ENCODE measurements around the gene ADAT3. TPM values are rescaled to one million over a fixed set of nuclear protein-coding genes. Genes with fewer than 3 reads are reported as not detected.

Gene ADAT3
- total RNA-seq, 2 donors from 2014 or later: 7.5 to 13.3 TPM

DNA sequence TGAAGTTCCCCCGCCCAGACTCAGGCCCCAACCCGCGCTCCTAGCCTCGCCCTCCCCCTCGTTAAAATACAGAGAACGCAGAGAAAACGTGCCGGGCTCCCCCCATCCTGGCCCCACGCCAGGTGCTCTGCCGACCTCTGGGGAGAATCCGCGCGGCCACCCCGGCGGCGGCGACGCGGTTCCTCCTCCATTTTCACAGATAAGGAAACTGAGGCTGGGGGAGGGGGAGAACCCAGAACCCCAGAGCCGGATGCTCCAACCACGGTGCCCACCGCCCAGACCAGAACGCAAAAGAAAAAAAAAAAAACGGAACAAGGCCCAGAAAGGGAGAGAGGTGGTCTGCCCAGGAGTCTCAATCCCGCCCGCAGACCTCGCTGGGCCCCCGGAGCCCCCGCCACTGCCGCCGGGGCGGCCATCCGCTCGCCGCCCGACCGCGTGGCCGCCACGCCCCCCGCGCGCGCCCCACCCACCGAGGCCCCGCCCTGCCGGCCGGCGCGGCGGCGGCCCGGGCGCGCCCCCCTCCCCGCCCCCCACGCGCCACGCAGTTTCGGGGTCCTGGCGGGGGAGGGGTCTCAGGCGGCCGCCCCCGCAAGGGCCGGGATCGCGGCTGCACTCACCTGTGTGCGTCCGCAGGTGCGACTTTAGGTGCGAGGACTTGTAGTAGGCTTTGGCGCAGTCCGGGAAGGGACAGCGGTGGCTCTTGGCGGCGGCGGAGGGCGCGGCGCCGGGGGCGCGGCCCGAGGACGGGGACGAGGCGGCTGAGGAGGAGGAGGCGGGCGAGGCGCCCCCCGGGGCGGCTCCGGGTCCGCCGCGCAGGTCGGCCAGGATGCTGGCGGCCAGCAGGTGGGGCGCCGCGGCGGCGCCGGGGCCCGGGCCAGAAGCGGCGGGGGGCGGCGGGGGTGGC lies 42.5 kb upstream of the ADAT3 start:
- Mint-ChIP-seq H3K27me3 (no peaks in the 10 kb centered on the region), H3K4me3 (peak overlapping the region; percentile 92), H3K9me3 (no peaks in the 10 kb centered on the region), H3K4me1 (ENCODE audit: low read depth in 2 of 2) (peaks cover 9 to 12% of the 10 kb centered on the region in 2 donors), H3K27ac (peak overlapping the region; percentile 76 to 89), H3K36me3 (no peaks in the 10 kb centered on the region)
- DNase-seq (ENCODE audit: low spot score) (peak; percentile 74), ATAC-seq (peak in 1 of 2 donors; percentile 2)

GRCh38 chr19:1863328-1863637 lies 41.9 kb upstream of the ADAT3 start, which contains the start of gene KLF16:
Gene KLF16, minus strand, starts transcription at chr19:1863579. Its CDS starts 82 bp downstream, at chr19:1863497.
- Mint-ChIP-seq H3K9me3 (no peaks in the 10 kb centered on the region), H3K4me3 (peak within 1 kb of the TSS; percentile 92), H3K36me3 (no peaks in the 10 kb centered on the region), H3K4me1 (ENCODE audit: low read depth in 2 of 2) (peaks cover 9 to 14% of the 10 kb centered on the region in 2 donors), H3K27ac (peak within 1 kb of the TSS; percentile 76 to 89), H3K27me3 (no peaks in the 10 kb centered on the region)
- DNase-seq (ENCODE audit: low spot score): no peak
- no peak for ATAC-seq

DNA sequence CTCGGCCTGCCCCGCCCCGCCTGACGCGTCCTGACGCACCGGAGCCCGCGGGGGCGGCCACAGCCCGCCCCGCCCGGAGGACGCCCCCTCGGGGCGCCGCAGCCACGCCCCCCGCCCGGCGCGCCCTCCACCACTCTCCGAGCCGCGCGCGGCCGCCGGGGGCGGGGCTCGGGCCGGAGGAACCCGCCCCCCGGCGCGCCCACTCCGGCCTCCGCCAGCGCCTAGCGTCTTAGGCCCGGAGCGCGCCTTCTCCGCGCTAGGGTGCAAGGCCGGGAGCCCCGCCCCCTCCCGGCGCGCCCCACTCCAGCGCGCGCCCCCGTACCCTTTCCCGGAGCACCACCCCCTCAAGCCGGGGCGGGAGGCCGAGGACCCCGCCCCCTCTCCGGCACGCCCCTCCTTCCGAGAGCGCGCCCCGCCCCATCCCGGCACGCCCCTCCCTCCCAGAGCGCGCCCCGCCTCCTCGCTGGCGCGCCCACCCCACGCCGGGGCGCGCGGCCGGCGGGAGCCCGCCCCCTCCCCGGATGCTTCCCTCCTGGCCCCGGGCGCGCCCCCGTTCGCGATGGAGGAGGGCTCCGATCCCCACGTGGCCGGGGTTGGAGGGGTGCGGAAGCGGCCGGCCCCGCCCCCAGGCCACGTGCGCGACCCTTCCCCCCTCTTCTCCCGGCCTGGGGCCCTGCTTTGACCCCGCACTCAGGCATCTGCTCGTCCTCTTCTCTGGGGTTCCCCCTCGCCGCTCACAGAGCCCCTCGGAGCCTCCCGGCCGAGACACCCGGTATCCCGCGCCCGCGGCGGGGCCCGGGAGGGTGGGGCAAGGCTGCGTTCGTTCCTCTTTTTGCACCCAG lies 41.3 kb upstream of the ADAT3 start:
- ATAC-seq: peak; percentile 83 to 87
- Mint-ChIP-seq H3K27me3 (no peaks in the 10 kb centered on the region), H3K36me3 (no peaks in the 10 kb centered on the region), H3K27ac (peak overlapping the region in 1 of 2 donors; percentile 54), H3K4me1 (ENCODE audit: low read depth in 2 of 2) (peaks cover 11 to 15% of the 10 kb centered on the region in 2 donors), H3K4me3 (peak overlapping the region; percentile 60), H3K9me3 (no peaks in the 10 kb centered on the region)
- DNase-seq (ENCODE audit: low spot score): peak; percentile 96

- ATAC-seq (peak; percentile 54 to 62), DNase-seq (ENCODE audit: low spot score) (peak; percentile 87)
- no peaks in the 10 kb centered on the region for H3K27me3 Mint-ChIP-seq
- peaks cover 13 to 14% of the 10 kb centered on the region in 2 donors for H3K4me1 Mint-ChIP-seq (ENCODE audit: low read depth in 2 of 2)
- H3K4me3 Mint-ChIP-seq: peak overlapping the region; percentile 60
- H3K27ac Mint-ChIP-seq: peak overlapping the region in 1 of 2 donors; percentile 54
- H3K9me3 Mint-ChIP-seq: no peaks in the 10 kb centered on the region
- H3K36me3 Mint-ChIP-seq: no peaks in the 10 kb centered on the region
Measured at GRCh38 chr19:1864480-1865171, 40.6 kb upstream of the ADAT3 start.

DNA sequence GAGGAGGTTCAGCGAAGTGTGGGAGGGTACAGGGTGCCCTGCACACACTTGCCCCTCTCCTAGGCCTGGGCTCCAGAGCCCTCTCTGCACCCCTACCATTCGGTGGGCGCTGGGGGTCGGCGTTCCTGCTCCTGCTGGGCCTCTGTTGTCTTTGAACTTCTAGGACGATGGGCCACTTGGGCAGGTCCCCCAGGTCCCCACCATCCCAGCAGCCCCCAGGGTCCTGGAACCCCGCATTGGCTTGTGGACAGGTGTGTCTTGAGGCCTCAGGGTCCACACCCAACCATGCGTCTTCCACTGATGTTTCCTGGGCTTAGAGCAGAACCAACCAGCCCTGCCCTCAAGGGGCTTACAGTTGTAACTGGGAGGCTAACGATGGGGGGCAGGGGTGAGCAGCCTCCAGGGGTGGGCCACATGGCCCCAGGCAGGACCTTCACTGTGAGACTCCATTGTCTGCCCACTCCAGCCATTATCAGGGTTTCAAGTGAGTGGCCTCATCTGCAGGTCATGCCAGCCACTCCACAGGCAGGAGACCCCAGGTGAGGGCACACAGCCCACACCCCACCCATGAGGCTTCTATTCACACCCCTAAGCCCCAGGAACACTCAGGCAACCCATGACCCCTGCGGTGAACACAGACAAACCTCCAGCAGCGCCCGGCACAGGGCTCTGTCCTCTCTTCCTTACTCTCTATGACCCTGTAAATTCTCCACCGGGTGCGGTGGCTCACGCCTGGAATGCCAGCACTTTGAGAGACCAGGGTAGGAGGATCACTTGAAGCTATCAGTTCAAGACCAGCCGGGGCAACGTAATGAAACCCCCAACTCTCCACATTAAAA lies 39.8 kb upstream of the ADAT3 start:
- H3K4me1 Mint-ChIP-seq (ENCODE audit: low read depth in 2 of 2): peaks cover 14 to 15% of the 10 kb centered on the region in 2 donors

DNA sequence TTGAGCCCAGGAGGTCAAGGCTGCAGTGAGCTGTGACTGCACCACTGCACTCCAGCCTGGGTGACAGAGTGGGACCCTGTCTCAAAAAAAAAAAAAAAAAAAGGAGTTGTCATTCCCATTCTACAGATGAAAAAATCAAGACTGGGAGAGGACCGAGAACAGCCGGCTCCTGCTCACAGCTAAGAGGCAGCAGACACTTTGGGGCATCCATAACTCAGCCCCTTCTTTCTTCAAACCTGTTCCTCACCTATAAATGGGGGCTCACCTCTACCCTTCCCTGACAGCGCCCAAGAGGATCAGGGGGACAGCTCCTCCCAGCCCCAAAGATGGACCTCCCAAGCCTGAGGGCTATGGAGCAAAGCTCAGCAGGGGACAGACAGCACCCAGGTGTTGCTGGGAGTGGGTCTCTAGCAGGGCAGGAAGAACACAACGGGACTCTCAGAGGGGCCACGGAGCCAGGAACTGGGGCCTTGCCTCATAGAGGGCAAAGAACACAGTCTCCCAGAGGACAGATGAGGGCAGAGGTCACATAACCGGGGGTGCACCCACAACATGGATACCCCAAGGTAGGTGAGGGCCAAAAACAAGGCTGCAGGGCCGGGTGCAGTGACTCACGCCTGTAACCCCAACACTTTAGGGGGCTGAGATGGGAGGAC lies 38.4 kb upstream of the ADAT3 start:
- H3K27me3 Mint-ChIP-seq: no peaks in the 10 kb centered on the region
- peaks cover 6 to 9% of the 10 kb centered on the region in 2 donors for H3K4me1 Mint-ChIP-seq (ENCODE audit: low read depth in 2 of 2)
- H3K4me3 Mint-ChIP-seq: no peak overlapping the region
- H3K36me3 Mint-ChIP-seq: no peaks in the 10 kb centered on the region
- ATAC-seq: no peak
- no peak overlapping the region for H3K27ac Mint-ChIP-seq
- DNase-seq (ENCODE audit: low spot score): no peak
- no peaks in the 10 kb centered on the region for H3K9me3 Mint-ChIP-seq

More for the DNA sequence above, 39.8 kb upstream of the ADAT3 start:
- no peak for DNase-seq (ENCODE audit: low spot score)
- H3K4me3 Mint-ChIP-seq: peak overlapping the region; percentile 60
- peak overlapping the region; percentile 23 to 54 for H3K27ac Mint-ChIP-seq
- H3K27me3 Mint-ChIP-seq: no peaks in the 10 kb centered on the region
- ATAC-seq: no peak
- H3K36me3 Mint-ChIP-seq: no peaks in the 10 kb centered on the region
- no peaks in the 10 kb centered on the region for H3K9me3 Mint-ChIP-seq

GRCh38 chr19:1867349-1867724 lies 37.9 kb upstream of the ADAT3 start:
- Mint-ChIP-seq H3K9me3 (no peaks in the 10 kb centered on the region), H3K27me3 (no peaks in the 10 kb centered on the region), H3K36me3 (no peaks in the 10 kb centered on the region), H3K4me1 (ENCODE audit: low read depth in 2 of 2) (peaks cover 5 to 9% of the 10 kb centered on the region in 2 donors), H3K27ac (no peak overlapping the region), H3K4me3 (no peak overlapping the region)
- no peak for DNase-seq (ENCODE audit: low spot score)
- no peak for ATAC-seq

GRCh38 chr19:1868971-1869370 lies 36.2 kb upstream of the ADAT3 start:
- Mint-ChIP-seq H3K4me3 (no peak overlapping the region), H3K27ac (peak overlapping the region in 1 of 2 donors; percentile 60), H3K9me3 (no peaks in the 10 kb centered on the region), H3K4me1 (ENCODE audit: low read depth in 2 of 2) (peaks cover 8 to 13% of the 10 kb centered on the region in 2 donors), H3K36me3 (no peaks in the 10 kb centered on the region), H3K27me3 (no peaks in the 10 kb centered on the region)
- DNase-seq (ENCODE audit: low spot score): no peak
- ATAC-seq: no peak

DNA sequence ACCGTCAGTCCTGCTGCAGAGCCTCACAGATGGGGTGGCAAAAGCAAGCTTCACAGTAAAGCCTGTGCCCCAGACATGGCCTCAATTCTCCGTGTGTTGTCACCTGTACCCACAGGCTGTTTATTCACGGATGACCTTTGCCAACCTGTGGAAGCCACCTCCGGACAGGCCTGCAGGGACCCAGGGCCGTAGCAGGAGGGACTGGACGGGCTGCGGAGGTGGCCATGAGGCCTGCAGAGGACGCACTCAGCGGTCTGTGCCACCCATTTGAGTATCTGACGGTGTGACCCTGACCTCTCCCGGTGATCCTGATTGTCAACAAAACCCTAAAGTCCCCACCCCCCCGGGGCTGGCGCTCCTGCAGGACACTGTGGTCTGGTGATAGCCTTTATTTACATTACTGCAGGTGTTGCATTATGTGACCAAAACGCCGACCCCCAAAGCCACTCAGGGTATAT lies 34.0 kb upstream of the ADAT3 start:
- no peak for ATAC-seq
- Mint-ChIP-seq H3K27me3 (no peaks in the 10 kb centered on the region), H3K4me3 (no peak overlapping the region), H3K9me3 (no peaks in the 10 kb centered on the region), H3K4me1 (ENCODE audit: low read depth in 2 of 2) (peaks cover 27 to 28% of the 10 kb centered on the region in 2 donors), H3K36me3 (no peaks in the 10 kb centered on the region), H3K27ac (no peak overlapping the region)
- no peak for DNase-seq (ENCODE audit: low spot score)

GRCh38 chr19:1871630-1872029 lies 33.6 kb upstream of the ADAT3 start:
- H3K36me3 Mint-ChIP-seq: no peaks in the 10 kb centered on the region

GRCh38 chr19:1872807-1873523 lies 32.2 kb upstream of the ADAT3 start:
- Mint-ChIP-seq H3K27ac (peak overlapping the region; percentile 28 to 37), H3K9me3 (no peaks in the 10 kb centered on the region), H3K36me3 (no peaks in the 10 kb centered on the region), H3K27me3 (no peaks in the 10 kb centered on the region), H3K4me3 (peak overlapping the region; percentile 4), H3K4me1 (ENCODE audit: low read depth in 2 of 2) (peaks cover 30 to 31% of the 10 kb centered on the region in 2 donors)
- DNase-seq (ENCODE audit: low spot score): no peak
- no peak for ATAC-seq

More at GRCh38 chr19:1871630-1872029, 33.6 kb upstream of the ADAT3 start:
- no peaks in the 10 kb centered on the region for H3K9me3 Mint-ChIP-seq
- no peaks in the 10 kb centered on the region for H3K27me3 Mint-ChIP-seq
- peaks cover 30 to 31% of the 10 kb centered on the region in 2 donors for H3K4me1 Mint-ChIP-seq (ENCODE audit: low read depth in 2 of 2)
- H3K4me3 Mint-ChIP-seq: no peak overlapping the region
- H3K27ac Mint-ChIP-seq: no peak overlapping the region
- no peak for ATAC-seq
- DNase-seq (ENCODE audit: low spot score): no peak

Measured in natural killer cell treated with Interleukin-12 subunit alpha and Interleukin-12 subunit beta and Interleukin-15 and Interleukin-18, amount 100 ng/mL, for 72 hours (primary cell).